Activated CD8-positive, alpha-beta T cell treated with anti-CD3 and anti-CD28 coated beads, Interleukin-2, amount 10 ng/mL, durations not matched to agents 7 days and 5 days (primary cell): ENCODE measurements around the gene XYLT2. TPM values are rescaled to one million over a fixed set of nuclear protein-coding genes. Genes with fewer than 3 reads are reported as not detected.
"Not testable (repeated sequence)": the region's sequence is repeated elsewhere in the genome, so short reads cannot be mapped to it uniquely, and the experiment has no call there.

ENCODE experiments used
- ATAC-seq: fragments of 150-1000 bp; cut with Tn5 transposase; one replicate; pipeline ENCODE4 v1.10.0; 2021; ENCODE audit warnings: moderate library complexity
- CTCF ChIA-PET: fragments of 350-600 bp; sonication (Branson Sonifier 250); formaldehyde crosslinking; loops from one replicate; lab custom pipeline; 2021; ENCODE audit warnings: antibody characterized with exemption; lab: Charles Lee
- POLR2A ChIA-PET: fragments of 350-600 bp; sonication (Branson Sonifier 250); formaldehyde crosslinking; loops from one replicate; lab custom pipeline; 2021; ENCODE audit warnings: antibody characterized with exemption; lab: Charles Lee
- DNase-seq: peaks from one replicate; pipeline ENCODE4 v3.0.0-alpha.2; 2020
- H3K27ac Mint-ChIP-seq: one replicate; pipeline ENCODE4 v1.8.0; 2021; ENCODE audit warnings: mild to moderate bottlenecking, mixed read lengths
- H3K27me3 Mint-ChIP-seq: one replicate; pipeline ENCODE4 v1.8.0; 2021; ENCODE audit warnings: low read depth, mixed read lengths
- H3K36me3 Mint-ChIP-seq: one replicate; pipeline ENCODE4 v1.8.0; 2021; ENCODE audit warnings: low read depth, mixed read lengths
- H3K4me1 Mint-ChIP-seq: one replicate; pipeline ENCODE4 v1.8.0; 2021; ENCODE audit warnings: low read depth, mixed read lengths
- H3K4me3 Mint-ChIP-seq: one replicate; pipeline ENCODE4 v1.8.0; 2021; ENCODE audit warnings: mild to moderate bottlenecking, mixed read lengths
- H3K9me3 Mint-ChIP-seq: one replicate; pipeline ENCODE4 v1.8.0; 2022; ENCODE audit warnings: mixed read lengths; ENCODE audit not compliant: insufficient read depth
- total RNA-seq, 2 experiments: library from RNA; stranded (reverse); gene quantifications; one replicate each; pipeline ENCODE4 v1.2.3, GENCODE V29; 2021

XYLT2 gene
- total RNA-seq, 2 experiments from 2014 or later: 24.7 to 26.0 TPM

- ATAC-seq: no peak
Measured at GRCh38 chr17:50310455-50311111, 35.3 kb upstream of the XYLT2 start.

DNA sequence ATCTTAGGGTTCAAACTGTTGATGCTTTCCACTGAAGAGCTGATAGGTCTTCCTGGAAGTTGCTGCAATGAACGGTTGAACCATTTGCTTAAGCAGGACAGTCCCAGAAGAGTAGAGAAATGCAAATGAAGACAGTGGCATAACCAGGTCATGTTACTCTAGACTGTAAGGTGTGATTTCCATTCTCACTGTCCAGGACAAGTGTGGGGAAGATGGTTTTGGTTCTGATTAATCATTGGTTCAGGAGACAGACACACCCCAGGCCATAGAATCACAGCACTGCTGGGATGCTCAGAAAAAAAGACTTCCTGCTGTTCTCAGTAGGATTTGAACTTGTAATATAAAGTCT, 34.8 kb upstream of the XYLT2 start:
- no peak overlapping the region for H3K27ac Mint-ChIP-seq
- DNase-seq (no peak), ATAC-seq (no peak)
- ChIA-PET CTCF (interaction anchor here (1.3 to 2.0 kb wide), 2 partner anchors 14 to 114 kb away, joined by 3 to 7 read pairs; no protein-coding TSS in a partner anchor), POLR2A (no interaction called here)
- no peaks in the 10 kb centered on the region for H3K9me3 Mint-ChIP-seq
- no peaks in the 10 kb centered on the region for H3K4me1 Mint-ChIP-seq
- peaks cover 16% of the 10 kb centered on the region for H3K27me3 Mint-ChIP-seq
- no peak overlapping the region for H3K4me3 Mint-ChIP-seq
- no peaks in the 10 kb centered on the region for H3K36me3 Mint-ChIP-seq

More at GRCh38 chr17:50310455-50311111, 35.3 kb upstream of the XYLT2 start:
- ChIA-PET CTCF (interaction anchor here (1.5 to 2.0 kb wide), 2 partner anchors 13 to 14 kb away, joined by 3 to 7 read pairs; no protein-coding TSS in a partner anchor), POLR2A (no interaction called here)
- DNase-seq: no peak
- no peaks in the 10 kb centered on the region for H3K9me3 Mint-ChIP-seq
- peaks cover 17% of the 10 kb centered on the region for H3K27me3 Mint-ChIP-seq
- H3K4me3 Mint-ChIP-seq: no peak overlapping the region
- H3K36me3 Mint-ChIP-seq: no peaks in the 10 kb centered on the region
- H3K4me1 Mint-ChIP-seq: no peaks in the 10 kb centered on the region
- H3K27ac Mint-ChIP-seq: no peak overlapping the region

GRCh38 chr17:50311483-50311882, 34.4 kb upstream of the XYLT2 start:
- H3K9me3 Mint-ChIP-seq: no peaks in the 10 kb centered on the region
- H3K4me1 Mint-ChIP-seq: no peaks in the 10 kb centered on the region
- ChIA-PET CTCF (interaction anchor here (1.3 to 2.0 kb wide), 4 partner anchors 13 to 115 kb away, joined by 3 to 7 read pairs (median 6); no protein-coding TSS in a partner anchor), POLR2A (no interaction called here)
- ATAC-seq (no peak), DNase-seq (no peak)
- H3K4me3 Mint-ChIP-seq: no peak overlapping the region
- H3K27ac Mint-ChIP-seq: no peak overlapping the region
- no peaks in the 10 kb centered on the region for H3K36me3 Mint-ChIP-seq
- H3K27me3 Mint-ChIP-seq: peaks cover 12% of the 10 kb centered on the region

DNA sequence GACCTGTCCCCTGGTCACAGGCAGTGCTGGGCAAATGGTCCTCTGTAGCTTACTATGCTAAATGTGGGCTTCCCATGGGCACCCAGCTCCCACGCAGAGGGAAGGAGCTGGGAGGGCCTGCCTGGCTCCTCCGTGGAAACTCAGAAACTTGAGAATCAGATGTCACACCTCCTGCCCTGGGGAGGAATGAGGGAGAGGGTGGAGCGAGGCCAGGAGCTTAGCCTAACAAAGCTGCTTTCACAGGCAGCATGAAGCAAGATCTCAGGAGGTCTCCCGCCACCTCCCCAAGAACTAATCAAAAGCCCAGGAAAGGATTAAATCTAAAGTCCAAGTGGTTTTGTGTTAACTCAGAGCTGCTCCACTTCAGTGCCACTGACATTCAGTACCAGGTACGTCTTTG, 33.6 kb upstream of the XYLT2 start:
- CTCF ChIA-PET: interaction anchor here (1.1 to 2.0 kb wide), 5 partner anchors 13 to 116 kb away, joined by 3 to 7 read pairs (median 5); partner anchors contain the start of gene LRRC59
- Mint-ChIP-seq H3K36me3 (no peaks in the 10 kb centered on the region), H3K27me3 (peaks cover 12% of the 10 kb centered on the region), H3K27ac (no peak overlapping the region), H3K4me3 (no peak overlapping the region), H3K4me1 (no peaks in the 10 kb centered on the region), H3K9me3 (no peaks in the 10 kb centered on the region)
- DNase-seq: no peak
- ATAC-seq: no peak
- POLR2A ChIA-PET: no interaction called here

DNA sequence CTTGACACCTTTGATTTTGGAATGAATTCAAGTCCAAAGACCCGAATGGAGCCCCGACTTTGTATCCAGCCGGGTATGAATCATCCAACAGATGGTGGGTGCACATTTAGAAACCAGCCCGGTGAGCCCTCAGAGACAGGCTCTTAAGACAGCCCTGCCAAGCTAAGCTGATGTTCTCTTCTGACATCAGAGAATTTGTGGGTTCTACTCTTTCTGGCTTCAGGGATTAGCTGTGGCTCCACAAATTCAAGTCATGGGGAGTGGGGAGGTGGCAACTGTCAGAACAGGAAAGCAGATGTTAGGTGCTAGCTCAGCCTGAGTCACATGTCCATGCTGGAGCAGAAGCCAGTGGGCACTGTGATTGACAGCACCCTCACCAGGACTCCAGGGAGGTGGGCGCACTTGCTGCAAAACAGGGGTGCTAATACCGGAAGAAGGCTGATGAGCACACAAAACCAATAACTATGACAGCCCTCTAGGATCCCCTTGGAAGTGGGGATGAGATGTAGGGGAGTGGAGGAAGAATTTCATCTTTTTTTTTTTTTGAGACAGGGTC, 31.4 kb upstream of the XYLT2 start:
- no peak for ATAC-seq
- CTCF ChIA-PET: no interaction called here

GRCh38 chr17:50316016-50316587, 29.8 kb upstream of the XYLT2 start:
- H3K27me3 Mint-ChIP-seq: peaks cover 12% of the 10 kb centered on the region
- DNase-seq: no peak
- H3K27ac Mint-ChIP-seq: no peak overlapping the region
- H3K4me3 Mint-ChIP-seq: no peak overlapping the region
- no peaks in the 10 kb centered on the region for H3K9me3 Mint-ChIP-seq
- POLR2A ChIA-PET: no interaction called here
- ATAC-seq: no peak
- H3K36me3 Mint-ChIP-seq: no peaks in the 10 kb centered on the region
- CTCF ChIA-PET: interaction anchor here (0.9 to 3.0 kb wide), 7 partner anchors 18 to 201 kb away, joined by 3 to 15 read pairs (median 5); partner anchors contain the start of gene COL1A1
- H3K4me1 Mint-ChIP-seq: no peaks in the 10 kb centered on the region

More for the DNA sequence above, 31.4 kb upstream of the XYLT2 start:
- DNase-seq: no peak
- no peak overlapping the region for H3K4me3 Mint-ChIP-seq
- H3K9me3 Mint-ChIP-seq: no peaks in the 10 kb centered on the region
- peaks cover 12% of the 10 kb centered on the region for H3K27me3 Mint-ChIP-seq
- POLR2A ChIA-PET: no interaction called here
- no peak overlapping the region for H3K27ac Mint-ChIP-seq
- H3K4me1 Mint-ChIP-seq: no peaks in the 10 kb centered on the region
- H3K36me3 Mint-ChIP-seq: no peaks in the 10 kb centered on the region

DNA sequence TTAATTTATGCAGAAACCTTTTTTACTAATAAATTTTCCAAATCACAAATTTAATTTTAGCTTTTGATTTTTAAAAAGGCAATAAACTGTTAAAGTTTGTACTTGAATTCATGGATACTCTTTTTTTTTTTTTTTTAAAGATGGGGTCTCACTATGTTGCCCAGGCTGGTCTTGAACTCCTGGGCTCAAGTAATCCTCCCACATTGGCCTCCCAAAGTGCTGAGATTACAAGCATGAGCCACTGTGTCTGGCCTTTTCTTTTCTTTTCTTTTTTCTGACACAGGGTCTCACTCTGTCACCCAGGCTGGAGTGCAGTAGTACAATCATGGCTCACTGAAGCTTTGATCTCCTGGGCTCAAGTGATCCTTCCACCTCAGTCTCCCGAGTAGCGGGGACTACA, 29.3 kb upstream of the XYLT2 start:
- H3K27me3 Mint-ChIP-seq: peaks cover 11% of the 10 kb centered on the region
- H3K4me3 Mint-ChIP-seq, H3K9me3 Mint-ChIP-seq, DNase-seq, H3K4me1 Mint-ChIP-seq, ATAC-seq, H3K27ac Mint-ChIP-seq, POLR2A ChIA-PET, H3K36me3 Mint-ChIP-seq: not testable (repeated sequence)
- CTCF ChIA-PET: interaction anchor here (0.9 to 3.0 kb wide), 8 partner anchors 19 to 202 kb away, joined by 3 to 15 read pairs (median 4); partner anchors contain the start of gene COL1A1

DNA sequence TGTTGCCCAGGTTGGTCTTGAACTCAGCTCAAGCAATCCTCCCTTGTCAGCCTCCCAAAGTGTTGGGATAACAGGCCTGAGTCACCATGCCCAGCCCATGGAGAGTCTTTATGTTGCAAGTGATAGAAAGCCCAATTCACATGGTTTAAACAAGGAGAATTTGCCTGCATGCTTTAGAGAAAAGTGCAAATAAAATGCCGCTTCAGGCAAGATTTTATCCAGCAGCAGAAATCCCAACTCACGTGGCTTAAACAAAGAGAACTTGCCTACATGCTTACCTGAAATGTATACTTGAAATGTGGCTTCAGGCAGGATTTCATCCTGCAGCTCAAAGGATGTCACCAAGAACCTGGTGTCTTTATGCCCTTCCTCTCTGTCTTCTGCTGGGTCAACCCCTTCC, 28.8 kb upstream of the XYLT2 start:
- no peak overlapping the region for H3K4me3 Mint-ChIP-seq
- H3K36me3 Mint-ChIP-seq: no peaks in the 10 kb centered on the region
- H3K27me3 Mint-ChIP-seq: peaks cover 10% of the 10 kb centered on the region
- no peak overlapping the region for H3K27ac Mint-ChIP-seq
- H3K9me3 Mint-ChIP-seq: no peaks in the 10 kb centered on the region
- no peak for ATAC-seq
- ChIA-PET POLR2A (no interaction called here), CTCF (interaction anchor here (0.9 to 3.0 kb wide), 5 partner anchors 19 to 202 kb away, joined by 3 to 15 read pairs (median 5); partner anchors contain the start of gene COL1A1)
- no peak for DNase-seq
- H3K4me1 Mint-ChIP-seq: no peaks in the 10 kb centered on the region

DNA sequence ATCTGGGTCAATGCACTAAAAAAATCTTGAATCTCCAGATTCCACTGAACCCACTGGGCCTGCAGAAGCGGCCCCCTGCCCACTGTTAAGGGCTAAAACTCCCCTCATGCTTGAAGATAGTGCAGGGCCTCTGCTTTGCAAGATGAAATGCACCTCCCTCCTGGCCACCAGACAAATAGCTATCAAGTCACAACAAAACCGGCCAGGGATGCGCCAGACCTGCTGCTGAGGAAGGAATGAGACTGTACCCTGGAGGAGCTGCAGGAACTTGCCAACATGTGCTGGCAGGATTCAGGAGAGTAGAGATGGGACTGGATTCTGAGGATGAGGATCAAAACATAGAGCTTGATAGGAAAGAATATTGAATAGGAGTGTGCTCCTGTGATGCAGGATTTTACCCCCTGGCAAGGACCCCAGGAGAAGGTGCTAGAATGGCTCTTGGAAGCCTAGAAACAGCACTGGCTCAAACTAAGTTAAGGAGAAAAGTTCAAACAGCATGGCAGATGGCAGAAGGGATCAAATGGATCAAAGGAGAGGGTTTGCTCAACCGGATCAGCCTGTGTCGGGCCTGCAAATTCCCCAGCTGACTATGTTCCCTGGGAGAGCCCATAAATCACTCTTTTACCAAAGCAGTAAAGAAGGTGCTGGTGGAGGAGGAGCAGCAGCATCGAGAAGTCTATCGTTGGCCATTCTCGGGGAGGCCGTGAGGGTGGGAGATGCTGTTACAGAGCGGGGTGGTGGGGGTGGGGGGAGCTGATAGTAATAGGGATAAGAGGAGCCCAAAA, 27.2 kb upstream of the XYLT2 start:
- POLR2A ChIA-PET: no interaction called here
- Mint-ChIP-seq H3K4me3 (no peak overlapping the region), H3K27ac (no peak overlapping the region), H3K4me1 (no peaks in the 10 kb centered on the region), H3K36me3 (no peaks in the 10 kb centered on the region), H3K9me3 (no peaks in the 10 kb centered on the region), H3K27me3 (peaks cover 3% of the 10 kb centered on the region)
- ATAC-seq: no peak
- CTCF ChIA-PET: interaction anchor here (3.0 kb wide), 1 partner anchor 118 kb away, joined by 15 read pairs; the partner anchor contains the start of gene COL1A1
- DNase-seq: no peak

DNA sequence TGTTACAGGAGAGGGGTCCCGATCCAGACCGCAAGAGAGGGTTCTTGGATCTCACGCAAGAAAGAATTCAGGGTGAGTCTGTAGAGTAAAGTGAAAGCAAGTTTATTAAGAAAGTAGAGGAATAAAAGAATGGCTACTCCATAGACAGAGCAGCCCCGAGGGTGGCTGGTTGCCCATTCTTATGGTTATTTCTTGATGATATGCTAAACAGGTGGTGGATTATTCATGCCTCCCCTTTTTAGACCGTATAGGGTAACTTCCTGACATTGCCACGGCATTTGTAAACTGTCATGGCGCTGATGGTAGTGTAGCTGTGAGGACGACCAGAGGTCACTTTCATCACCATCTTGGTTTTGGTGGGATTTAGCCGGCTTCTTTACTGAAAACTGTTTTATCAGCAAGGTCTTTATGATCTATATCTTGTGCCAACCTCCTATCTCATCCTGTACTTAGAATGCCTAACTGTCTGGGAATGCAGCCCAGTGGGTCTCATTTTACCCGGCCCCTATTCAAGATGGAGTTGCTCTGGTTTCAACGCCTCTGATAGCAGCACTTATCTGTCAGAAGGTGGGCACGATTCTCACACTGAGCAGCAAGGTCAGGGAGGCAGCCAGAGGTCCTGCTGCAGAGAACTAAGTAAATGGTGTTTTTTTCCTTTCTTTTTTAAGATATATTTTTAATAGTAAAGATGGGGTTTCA, 26.5 kb upstream of the XYLT2 start:
- H3K27me3 Mint-ChIP-seq: peaks cover 3% of the 10 kb centered on the region
- ATAC-seq (no peak), DNase-seq (no peak)
- H3K4me3 Mint-ChIP-seq: no peak overlapping the region
- POLR2A ChIA-PET: no interaction called here
- no peaks in the 10 kb centered on the region for H3K36me3 Mint-ChIP-seq
- H3K9me3 Mint-ChIP-seq: no peaks in the 10 kb centered on the region
- H3K4me1 Mint-ChIP-seq: no peaks in the 10 kb centered on the region
- H3K27ac Mint-ChIP-seq: no peak overlapping the region
- CTCF ChIA-PET: interaction anchor here (1.2 to 1.3 kb wide), 2 partner anchors 22 to 150 kb away, joined by 3 to 5 read pairs; no protein-coding TSS in a partner anchor

GRCh38 chr17:50322271-50322670, 23.7 kb upstream of the XYLT2 start:
- no peaks in the 10 kb centered on the region for H3K36me3 Mint-ChIP-seq
- CTCF ChIA-PET: no interaction called here
- H3K27ac Mint-ChIP-seq: no peak overlapping the region
- H3K4me3 Mint-ChIP-seq: no peak overlapping the region
- no peaks in the 10 kb centered on the region for H3K9me3 Mint-ChIP-seq
- no peak for ATAC-seq
- POLR2A ChIA-PET: no interaction called here
- no peaks in the 10 kb centered on the region for H3K4me1 Mint-ChIP-seq
- DNase-seq: no peak
- no peaks in the 10 kb centered on the region for H3K27me3 Mint-ChIP-seq
